Mesenchymal stem cell (in vitro differentiated cells and primary cell): ENCODE measurements around the gene MED20.

ENCODE experiments used
- DNase-seq: peaks from one replicate; pipeline ENCODE4 v3.0.0-alpha.2; 2013
- H2AFZ ChIP-seq: one replicate; pipeline ENCODE4 v1.6.1; 2013; ENCODE audit warnings: low read depth, mild to moderate bottlenecking, control low read depth, inconsistent platforms, low read length, moderate library complexity
- H2AK5ac ChIP-seq: 2 replicates; pipeline ENCODE4 v1.6.1; 2013; ENCODE audit warnings: low read length, moderate library complexity, mild to moderate bottlenecking, inconsistent platforms; ENCODE audit not compliant: severe bottlenecking
- H2BK120ac ChIP-seq: one replicate; pipeline ENCODE4 v1.6.1; 2013; ENCODE audit warnings: low read depth, mild to moderate bottlenecking, inconsistent platforms, low read length, moderate library complexity
- H2BK12ac ChIP-seq, 2 experiments: one replicate each; pipeline ENCODE4 v1.6.1; 2013; ENCODE audit warnings: inconsistent platforms in 2 of 2, low read length in 2 of 2, mild to moderate bottlenecking in 2 of 2, moderate library complexity in 2 of 2, control low read depth in 1 of 2
- H2BK15ac ChIP-seq: one replicate; pipeline ENCODE4 v1.6.1; 2013; ENCODE audit warnings: mild to moderate bottlenecking, low read depth, inconsistent platforms; ENCODE audit not compliant: poor library complexity, severe bottlenecking
- H2BK5ac ChIP-seq: 2 replicates; pipeline ENCODE4 v1.6.1; 2013; ENCODE audit warnings: low read depth, mild to moderate bottlenecking, low read length, control low read depth, inconsistent platforms; ENCODE audit not compliant: poor library complexity, severe bottlenecking
- H3K14ac ChIP-seq, 2 experiments: one replicate each; pipeline ENCODE4 v1.6.1; 2013; ENCODE audit warnings: inconsistent platforms in 2 of 2, low read length in 2 of 2, control low read depth in 1 of 2, mild to moderate bottlenecking in 1 of 2, moderate library complexity in 1 of 2
- H3K18ac ChIP-seq, 2 experiments: one replicate each; pipeline ENCODE4 v1.6.1; 2013; ENCODE audit warnings: inconsistent platforms in 2 of 2, low read length in 2 of 2, control low read depth in 1 of 2, low read depth in 1 of 2, mild to moderate bottlenecking in 1 of 2
- H3K23ac ChIP-seq, 2 experiments: one replicate each; pipeline ENCODE4 v1.6.1; 2013; ENCODE audit warnings: inconsistent platforms in 2 of 2, low read length in 2 of 2, mild to moderate bottlenecking in 2 of 2, moderate library complexity in 2 of 2, control low read depth in 1 of 2
- H3K27ac ChIP-seq: 2 replicates; pipeline ENCODE4 v1.5.1; 2013; ENCODE audit warnings: mild to moderate bottlenecking, moderate library complexity, low read length, control low read depth, inconsistent platforms; ENCODE audit not compliant: poor library complexity, severe bottlenecking
- H3K27me3 ChIP-seq, 2 experiments: 2 replicates each; pipeline versions ENCODE4 v1.6.1 to v1.7.0; 2013; ENCODE audit warnings: low read length in 2 of 2, mild to moderate bottlenecking in 2 of 2, moderate library complexity in 2 of 2, control low read depth in 1 of 2, inconsistent platforms in 1 of 2; ENCODE audit not compliant: control insufficient read depth in 1 of 2, insufficient read depth in 1 of 2
- H3K36me3 ChIP-seq, 2 experiments: 2 replicates each; pipeline versions ENCODE4 v1.6.1 to v1.7.0; 2013; ENCODE audit warnings: low read length in 2 of 2, control low read depth in 1 of 2, inconsistent platforms in 1 of 2, low read depth in 1 of 2, mild to moderate bottlenecking in 1 of 2; ENCODE audit not compliant: insufficient read depth in 2 of 2, control insufficient read depth in 1 of 2
- H3K4ac ChIP-seq, 2 experiments: one replicate each; pipeline ENCODE4 v1.6.1; 2013; ENCODE audit warnings: inconsistent platforms in 2 of 2, low read length in 2 of 2, mild to moderate bottlenecking in 2 of 2, moderate library complexity in 2 of 2, control low read depth in 1 of 2, low read depth in 1 of 2
- H3K4me1 ChIP-seq: 2 replicates; pipeline ENCODE4 v1.6.1; 2013; ENCODE audit warnings: low read depth, low read length, control low read depth; ENCODE audit not compliant: control insufficient read depth, insufficient read depth
- H3K4me2 ChIP-seq: 2 replicates; pipeline ENCODE4 v1.6.1; 2013; ENCODE audit warnings: low read length, mild to moderate bottlenecking, inconsistent platforms; ENCODE audit not compliant: poor library complexity, severe bottlenecking
- H3K4me3 ChIP-seq, 2 experiments: 2 replicates each; pipeline versions ENCODE4 v1.5.1 to v1.7.0; 2013; ENCODE audit warnings: low read length in 2 of 2, mild to moderate bottlenecking in 2 of 2, control low read depth in 1 of 2, low read depth in 1 of 2; ENCODE audit not compliant: insufficient read depth in 1 of 2
- H3K79me1 ChIP-seq: replicated peaks from 2 replicates; pipeline ENCODE4 v1.6.1; 2013; ENCODE audit warnings: mild to moderate bottlenecking, control low read depth, low read length, inconsistent platforms; ENCODE audit not compliant: poor library complexity, severe bottlenecking
- H3K9ac ChIP-seq: 2 replicates; pipeline ENCODE4 v1.7.0; 2013; ENCODE audit warnings: mild to moderate bottlenecking, low read length, moderate library complexity
- H3K9me3 ChIP-seq: 2 replicates; pipeline ENCODE4 v1.7.0; 2013; ENCODE audit warnings: mild to moderate bottlenecking, low read length; ENCODE audit not compliant: control insufficient read depth
- H4K8ac ChIP-seq: one replicate; pipeline ENCODE4 v1.6.1; 2013; ENCODE audit warnings: inconsistent platforms, mild to moderate bottlenecking, low read length, moderate library complexity
- H4K91ac ChIP-seq: one replicate; pipeline ENCODE4 v1.6.1; 2013; ENCODE audit warnings: mild to moderate bottlenecking, low read length, inconsistent platforms
- WGBS: methylation state at CpG from one replicate; pipeline ENCODE4 v1.1.7; 2013; ENCODE audit warnings: mixed read lengths; 5-methylcytosine and 5-hydroxymethylcytosine counted together

The MED20 gene

DNA sequence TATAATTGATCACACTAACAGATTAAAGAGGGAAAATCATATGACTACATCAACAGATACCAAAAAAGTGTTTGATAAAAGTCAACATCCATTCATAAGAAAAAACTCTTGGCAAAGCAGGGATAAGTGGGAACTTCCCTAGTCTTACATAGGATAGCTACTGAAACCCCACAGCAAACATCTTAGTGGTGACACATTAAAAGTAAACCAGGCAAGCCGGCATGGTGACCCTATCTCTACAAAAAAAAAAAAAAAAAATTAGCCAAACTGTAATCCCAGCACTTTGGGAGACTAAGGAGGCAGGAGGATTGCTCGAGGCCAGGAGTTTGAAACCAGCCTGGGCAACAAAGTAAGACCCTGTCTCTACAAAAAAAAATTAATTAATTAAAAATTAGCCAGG, 34.5 kb upstream of the MED20 start:
- DNase-seq: no peak
- no peak overlapping the region for H3K27ac ChIP-seq
- H3K4me1 ChIP-seq: no peaks in the 10 kb centered on the region

DNA sequence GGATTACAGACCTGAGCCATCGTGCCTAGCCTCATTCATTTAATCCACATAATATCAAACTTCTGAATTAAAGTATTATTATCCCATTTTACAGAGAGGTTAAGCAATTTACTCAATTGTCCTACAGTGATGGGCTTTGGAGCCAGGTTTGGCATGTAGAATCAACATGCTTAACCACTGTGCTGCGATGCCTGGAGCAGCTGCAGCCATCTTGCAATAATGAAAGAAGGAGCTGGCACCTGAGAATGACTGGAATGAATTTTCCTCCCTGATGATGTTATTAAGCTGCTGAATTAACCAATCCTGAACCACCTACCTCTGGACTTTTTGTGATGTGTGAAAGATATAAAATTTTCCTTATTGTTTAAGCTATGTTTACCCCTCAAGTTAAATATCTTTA, 33.7 kb upstream of the MED20 start:
- H2BK15ac ChIP-seq: no peak overlapping the region
- H2AFZ ChIP-seq: no peak overlapping the region
- no peak overlapping the region for H3K18ac ChIP-seq
- no peak overlapping the region for H2BK5ac ChIP-seq
- no peak overlapping the region for H4K8ac ChIP-seq
- WGBS: 89% methylated on average over 2 of the region's 2 CpGs
- H2BK120ac ChIP-seq: no peak overlapping the region
- H3K9ac ChIP-seq: no peak overlapping the region
- H3K23ac ChIP-seq: no peak overlapping the region
- no peaks in the 10 kb centered on the region for H3K4me1 ChIP-seq
- no peaks in the 10 kb centered on the region for H3K36me3 ChIP-seq
- H3K9me3 ChIP-seq: no peaks in the 10 kb centered on the region
- no peak overlapping the region for H3K27ac ChIP-seq
- no peak for DNase-seq
- no peak overlapping the region for H3K14ac ChIP-seq
- H3K4me3 ChIP-seq: no peak overlapping the region
- no peaks in the 10 kb centered on the region for H3K79me1 ChIP-seq
- H3K4me2 ChIP-seq: no peak overlapping the region
- no peak overlapping the region for H4K91ac ChIP-seq
- no peaks in the 10 kb centered on the region for H3K27me3 ChIP-seq
- H3K4ac ChIP-seq: no peak overlapping the region
- no peak overlapping the region for H2BK12ac ChIP-seq
- no peak overlapping the region for H2AK5ac ChIP-seq

More for the DNA sequence above, 34.5 kb upstream of the MED20 start:
- Histone ChIP-seq H2AFZ (no peak overlapping the region), H3K79me1 (no peaks in the 10 kb centered on the region), H3K4me2 (no peak overlapping the region), H3K14ac (no peak overlapping the region), H2BK5ac (no peak overlapping the region), H3K9me3 (no peaks in the 10 kb centered on the region), H4K8ac (no peak overlapping the region), H3K36me3 (no peaks in the 10 kb centered on the region), H3K4ac (no peak overlapping the region), H2AK5ac (no peak overlapping the region), H3K18ac (no peak overlapping the region), H3K4me3 (no peak overlapping the region), H4K91ac (no peak overlapping the region), H3K9ac (no peak overlapping the region), H3K23ac (no peak overlapping the region), H2BK12ac (no peak overlapping the region), H2BK15ac (no peak overlapping the region), H2BK120ac (no peak overlapping the region), H3K27me3 (no peaks in the 10 kb centered on the region)
- 78% methylated on average over 1 of the region's 2 CpGs for WGBS

- Histone ChIP-seq H3K18ac (no peak overlapping the region), H4K8ac (no peak overlapping the region), H3K9ac (no peak overlapping the region), H3K4me2 (no peak overlapping the region), H2BK120ac (no peak overlapping the region), H3K4ac (no peak overlapping the region), H3K14ac (no peak overlapping the region), H2BK5ac (no peak overlapping the region), H2BK15ac (no peak overlapping the region), H2AFZ (no peak overlapping the region), H3K9me3 (no peaks in the 10 kb centered on the region), H3K36me3 (no peaks in the 10 kb centered on the region), H3K4me3 (no peak overlapping the region), H3K4me1 (no peaks in the 10 kb centered on the region), H2BK12ac (no peak overlapping the region), H2AK5ac (no peak overlapping the region), H3K27ac (no peak overlapping the region), H3K27me3 (no peaks in the 10 kb centered on the region), H3K79me1 (no peaks in the 10 kb centered on the region), H4K91ac (no peak overlapping the region), H3K23ac (no peak overlapping the region)
- 88% methylated on average over 10 of the region's 10 CpGs for whole genome bisulfite sequencing
- DNase-seq: no peak
These were observed 26.8 kb upstream of the MED20 start for GRCh38 chr6:41947581-41948220.

DNA sequence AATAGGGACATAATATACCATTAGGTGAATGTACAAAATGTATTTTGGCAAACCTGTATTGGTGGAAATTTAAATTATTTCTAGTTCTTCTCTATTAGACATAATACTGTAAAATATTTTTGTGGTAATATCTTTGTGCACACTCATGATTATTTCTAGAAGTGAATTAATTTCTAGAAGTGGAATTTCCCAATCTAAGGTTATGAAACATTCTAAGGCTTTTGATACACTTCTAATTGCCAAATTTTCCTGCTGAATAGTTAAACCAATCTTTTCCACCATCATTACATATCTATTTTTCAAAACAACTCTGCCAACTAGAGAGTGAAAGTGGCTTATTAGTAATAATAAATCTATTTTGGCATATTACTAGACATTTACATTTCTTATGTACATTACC, 22.5 kb upstream of the MED20 start:
- H2AFZ ChIP-seq: no peak overlapping the region
- H3K23ac ChIP-seq: no peak overlapping the region
- H3K27me3 ChIP-seq: no peaks in the 10 kb centered on the region
- H3K18ac ChIP-seq: no peak overlapping the region
- H3K14ac ChIP-seq: no peak overlapping the region
- no peak overlapping the region for H2AK5ac ChIP-seq
- H4K91ac ChIP-seq: no peak overlapping the region
- no peak overlapping the region for H2BK120ac ChIP-seq
- no peaks in the 10 kb centered on the region for H3K36me3 ChIP-seq
- peaks cover 25% of the 10 kb centered on the region for H3K4me1 ChIP-seq
- no peak for DNase-seq
- no peak overlapping the region for H3K4me3 ChIP-seq
- no peak overlapping the region for H2BK12ac ChIP-seq
- H3K79me1 ChIP-seq: no peaks in the 10 kb centered on the region
- no peaks in the 10 kb centered on the region for H3K9me3 ChIP-seq
- H3K27ac ChIP-seq: no peak overlapping the region
- H2BK5ac ChIP-seq: no peak overlapping the region
- no peak overlapping the region for H2BK15ac ChIP-seq
- H3K4me2 ChIP-seq: no peak overlapping the region
- H3K4ac ChIP-seq: no peak overlapping the region
- no peak overlapping the region for H4K8ac ChIP-seq
- no peak overlapping the region for H3K9ac ChIP-seq
